SK-N-DZ (cell line): ENCODE measurements around the gene ZSCAN10. TPM values are rescaled to one million over a fixed set of nuclear protein-coding genes. Genes with fewer than 3 reads are reported as not detected.
"Not testable (repeated sequence)": the region's sequence is repeated elsewhere in the genome, so short reads cannot be mapped to it uniquely, and the experiment has no call there.

Experiments
- DNase-seq: peaks from one replicate; pipeline ENCODE4 v3.0.0-alpha.2; 2015; ENCODE audit warnings: low spot score
- polyA plus RNA-seq, 2 experiments: library from polyadenylated mRNA; depleted of rRNA; stranded (reverse); fragments of >200 nt; gene quantifications; 2 replicates each; pipeline ENCODE4 v1.2.3, GENCODE V29; 2014

Gene ZSCAN10
- polyA plus RNA-seq (2014; cell fraction: cytosol; rRNA removed), result not detected in 2 replicates
- 0.69 TPM in 1 of 2 replicates, not detected in the other for polyA plus RNA-seq (2014; cell fraction: nucleus; rRNA removed)

DNA sequence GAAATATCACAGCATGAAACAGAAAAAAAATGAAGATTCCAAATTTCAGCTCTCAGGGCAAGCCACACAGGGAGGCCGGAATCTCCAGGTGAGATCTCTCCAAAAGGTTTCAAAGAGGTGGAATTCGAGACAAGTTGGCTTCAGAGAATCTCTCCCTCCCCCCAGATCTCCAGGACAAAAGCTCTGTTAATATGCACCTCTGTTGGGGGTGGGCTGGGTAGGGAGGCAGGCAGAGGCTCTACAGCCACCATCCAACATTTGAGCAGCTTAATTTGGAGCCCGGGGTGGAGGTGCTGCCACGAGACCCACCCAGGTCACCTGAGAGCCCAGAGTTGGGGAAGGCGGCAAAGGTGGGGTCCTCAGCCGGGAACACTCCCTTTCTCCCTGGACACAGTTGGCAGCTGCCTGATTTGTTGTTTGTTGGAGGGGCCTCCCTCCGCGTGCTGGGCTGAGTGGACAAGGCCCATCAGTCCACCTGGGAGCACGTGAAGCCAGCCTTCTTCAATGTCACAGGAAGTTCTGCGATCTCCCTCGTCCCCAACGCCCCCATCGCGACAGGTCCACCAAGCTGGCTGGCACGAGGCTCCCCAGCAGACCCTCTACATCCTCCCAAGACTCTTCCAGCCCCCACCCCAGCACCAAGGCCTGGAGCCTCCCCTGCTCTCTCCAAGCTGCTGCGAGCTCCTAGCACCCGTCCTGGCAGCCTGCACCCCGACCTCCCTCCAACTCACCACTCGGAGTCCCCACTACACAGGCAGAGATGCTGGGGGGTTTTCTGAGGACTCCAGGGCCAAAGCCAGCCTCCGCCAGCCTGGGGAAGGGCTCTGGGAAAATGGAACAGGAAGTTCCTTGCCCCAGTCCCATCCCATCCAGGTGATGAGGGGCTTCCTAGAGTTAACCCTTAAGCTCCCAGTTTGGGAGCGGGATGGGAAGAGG is at the start of gene ZSCAN10:
Gene ZSCAN10, minus strand, starts transcription at position 836 of the 936 bp plus-strand sequence. CDS start 6,357 bp downstream, outside the sequence.
- DNase-seq, result no peak

DNA sequence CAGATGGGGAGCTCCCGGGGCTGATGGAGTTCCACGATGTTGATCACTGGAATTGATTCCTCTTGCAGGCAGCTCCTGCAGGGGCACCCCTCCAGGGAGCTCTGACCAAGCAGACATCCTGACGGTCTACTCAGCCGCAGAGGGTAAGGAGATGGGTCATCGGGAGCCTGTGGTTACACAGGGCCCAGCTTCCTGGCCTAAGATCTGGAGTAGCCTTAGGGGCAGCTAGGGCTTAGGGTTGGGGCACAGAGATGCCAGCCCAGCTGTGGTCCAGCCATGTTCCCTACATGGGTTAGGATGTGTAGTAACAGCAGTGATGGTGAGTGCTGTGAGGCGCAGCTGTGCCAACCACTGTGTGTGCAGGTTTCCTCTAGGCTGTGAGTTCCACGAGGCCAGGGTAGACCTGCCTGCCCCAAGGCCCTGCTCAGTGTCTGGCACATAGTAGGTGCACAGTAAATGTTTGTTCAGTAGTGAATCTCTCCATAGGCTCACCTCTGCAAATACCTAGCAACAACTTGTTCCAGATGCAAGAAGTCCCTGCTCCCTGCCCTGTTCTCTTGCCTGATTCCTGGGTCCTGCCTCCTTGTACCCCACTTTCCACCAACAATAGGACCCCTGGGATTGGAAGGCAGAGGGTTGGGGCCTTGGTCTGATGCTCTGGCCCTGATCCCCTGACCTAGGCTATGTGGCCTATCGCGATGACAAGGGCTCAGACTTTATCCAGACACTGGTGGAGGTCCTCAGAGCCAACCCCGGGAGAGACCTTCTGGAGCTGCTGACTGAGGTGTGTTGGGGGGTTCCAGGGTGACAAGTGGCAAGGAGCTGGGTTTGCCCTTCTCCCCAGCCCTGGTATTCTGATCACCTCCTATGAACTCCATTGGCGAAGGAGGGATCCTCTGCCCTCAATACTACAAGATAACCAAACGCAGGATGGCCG is 49.4 kb upstream of the ZSCAN10 start:
- no peak for DNase-seq

DNA sequence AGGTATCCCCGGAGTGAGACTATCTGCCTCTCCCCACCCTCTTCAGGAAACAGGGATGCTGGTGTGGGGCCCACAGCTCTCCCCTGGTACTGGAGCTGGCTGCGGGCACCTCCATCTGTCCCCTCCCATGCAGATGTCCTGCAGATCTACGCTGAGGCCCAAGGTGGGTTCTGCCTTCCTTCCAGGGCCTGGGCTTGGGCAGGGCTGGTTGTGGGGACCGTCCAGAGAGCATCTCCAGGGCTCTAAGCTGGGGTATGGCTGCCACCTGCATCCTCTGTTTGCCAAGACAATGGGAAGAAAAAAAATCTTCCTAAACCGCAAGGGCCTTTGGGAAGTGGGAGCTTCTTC is 48.6 kb upstream of the ZSCAN10 start:
- no peak for DNase-seq

DNA sequence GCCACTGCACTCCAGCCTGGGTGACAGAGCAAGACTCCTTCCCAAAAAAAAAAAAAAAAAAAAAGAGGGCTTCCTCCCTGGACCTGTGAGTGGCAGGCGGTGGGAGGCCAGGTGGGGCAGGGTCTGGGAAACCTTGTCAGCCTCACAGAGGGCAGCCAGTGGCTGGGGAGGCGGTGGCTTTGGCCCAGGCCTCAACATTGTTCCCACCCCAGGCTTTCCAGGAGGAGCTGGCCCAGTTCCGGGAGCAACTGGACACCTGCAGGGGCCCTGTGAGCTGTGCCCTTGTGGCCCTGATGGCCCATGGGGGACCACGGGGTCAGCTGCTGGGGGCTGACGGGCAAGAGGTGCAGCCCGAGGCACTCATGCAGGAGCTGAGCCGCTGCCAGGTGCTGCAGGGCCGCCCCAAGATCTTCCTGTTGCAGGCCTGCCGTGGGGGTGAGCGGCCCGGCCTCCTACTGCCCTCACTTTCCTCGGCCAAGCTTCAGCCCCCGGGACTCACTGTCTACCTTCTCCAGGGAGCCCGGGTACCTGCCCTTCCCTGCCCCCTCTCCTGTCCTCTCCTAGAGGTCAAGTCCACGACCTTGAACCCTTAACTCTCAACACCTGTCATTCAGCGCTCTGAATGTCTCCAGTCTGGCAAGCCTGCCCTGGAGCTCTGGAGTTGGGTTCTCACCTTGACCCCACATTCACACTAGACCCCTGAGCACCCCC is 48.1 kb upstream of the ZSCAN10 start:
- DNase-seq, result no peak

DNA sequence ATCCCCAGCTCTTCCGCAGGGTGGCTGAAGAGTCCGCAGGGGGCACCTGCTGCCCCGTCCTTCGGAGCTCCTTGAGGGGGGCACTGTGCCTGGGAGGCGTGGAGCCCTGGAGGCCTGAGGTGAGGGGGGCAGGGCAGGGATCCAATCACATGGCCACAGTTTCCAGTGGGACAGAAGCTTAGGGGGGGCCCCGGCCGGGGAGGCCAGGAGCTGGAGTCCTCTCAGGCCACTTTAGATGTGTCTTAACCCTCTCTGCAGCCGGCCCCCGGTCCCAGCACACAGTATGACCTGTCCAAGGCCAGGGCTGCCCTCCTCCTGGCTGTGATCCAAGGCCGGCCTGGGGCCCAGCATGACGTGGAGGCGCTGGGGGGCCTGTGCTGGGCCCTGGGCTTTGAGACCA is 46.6 kb upstream of the ZSCAN10 start:
- no peak for DNase-seq

DNA sequence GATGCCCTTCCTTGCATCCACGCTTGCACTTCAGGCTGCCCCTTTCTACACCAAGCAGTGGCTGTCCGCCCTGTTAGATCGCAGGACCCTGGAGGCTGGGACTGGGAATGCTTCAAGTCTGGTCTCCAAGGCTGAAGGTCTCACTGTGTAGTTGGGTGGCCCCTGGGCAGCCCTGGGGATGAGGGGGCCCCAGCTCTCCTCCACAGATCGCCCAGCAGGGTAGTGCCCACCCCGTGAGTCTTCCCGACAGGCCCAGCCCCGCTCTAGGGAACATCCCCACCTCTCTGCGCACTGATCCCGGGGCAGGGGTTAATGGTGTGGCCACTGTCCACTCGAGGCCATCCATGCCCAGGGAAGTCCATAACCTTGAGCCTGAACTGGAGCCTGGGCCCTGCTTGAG is 46.1 kb upstream of the ZSCAN10 start:
- DNase-seq, result no peak

DNA sequence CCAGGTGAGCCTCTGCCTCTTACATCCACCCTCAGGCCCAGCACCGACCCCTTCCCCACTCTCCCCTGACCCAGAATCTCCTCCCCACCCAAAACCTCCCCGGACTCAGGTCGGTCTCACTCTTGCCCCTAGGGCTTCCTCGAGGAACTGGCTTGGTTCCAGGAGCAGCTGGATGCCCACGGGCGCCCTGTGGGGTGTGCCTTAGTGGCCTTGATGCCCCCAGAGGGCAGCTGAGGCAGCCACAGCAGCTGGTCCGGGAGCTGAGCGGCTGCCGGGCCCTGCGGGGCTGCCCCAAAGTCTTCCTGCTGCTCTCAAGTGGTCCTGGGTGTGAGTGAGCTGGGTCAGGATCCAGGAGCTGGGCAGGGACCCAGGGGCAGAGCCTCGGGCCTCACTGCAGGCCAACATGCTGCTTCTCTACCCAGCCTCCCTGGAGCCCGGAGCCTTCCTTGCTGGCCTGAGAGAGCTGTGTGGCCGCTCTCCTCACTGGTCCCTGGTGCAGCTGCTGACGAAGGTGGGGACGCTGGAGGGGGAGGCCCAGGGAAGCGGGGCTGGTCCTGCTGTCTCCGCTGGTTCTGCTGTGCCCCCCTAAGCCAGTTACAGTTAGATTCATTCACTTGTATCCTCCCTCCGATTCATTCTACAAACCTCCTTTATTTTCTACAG is 45.4 kb upstream of the ZSCAN10 start:
- no peak for DNase-seq

DNA sequence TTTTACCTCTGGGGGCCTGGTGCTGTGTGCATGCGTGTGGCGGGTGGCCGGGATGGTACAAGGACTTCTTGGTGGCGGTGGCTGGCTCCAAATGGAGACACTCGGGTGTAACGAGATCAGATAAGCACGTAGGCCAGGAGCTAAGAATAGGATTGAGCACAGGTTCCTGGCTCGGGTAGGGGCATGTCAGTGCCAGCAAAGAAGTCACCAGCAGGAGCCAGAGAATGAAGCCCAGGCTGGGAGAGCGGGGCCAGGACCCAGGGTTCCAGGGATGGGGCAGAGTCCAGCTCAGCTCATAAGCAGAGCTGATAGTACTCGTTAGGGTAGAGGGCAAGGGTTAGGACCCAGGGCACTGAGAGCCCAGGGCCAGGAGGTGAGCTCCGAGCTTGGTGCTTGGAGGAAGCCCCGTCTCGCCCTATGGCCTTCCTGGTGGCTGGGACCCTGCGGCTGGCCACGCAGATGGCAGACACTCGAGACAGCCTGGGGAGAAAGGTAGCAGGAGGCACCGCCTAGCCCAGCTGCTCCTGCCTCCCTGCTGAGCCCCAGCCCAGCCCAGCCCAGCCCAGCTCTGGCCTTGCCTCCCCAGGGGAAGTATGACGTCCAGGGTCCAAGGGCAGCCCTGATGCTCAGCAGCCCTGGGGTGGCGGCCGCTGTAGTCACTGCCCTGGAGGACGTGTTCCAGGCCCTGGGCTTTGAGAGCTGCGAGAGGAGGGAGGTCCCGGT is 44.7 kb upstream of the ZSCAN10 start:
- DNase-seq, result peak; percentile 49

DNA sequence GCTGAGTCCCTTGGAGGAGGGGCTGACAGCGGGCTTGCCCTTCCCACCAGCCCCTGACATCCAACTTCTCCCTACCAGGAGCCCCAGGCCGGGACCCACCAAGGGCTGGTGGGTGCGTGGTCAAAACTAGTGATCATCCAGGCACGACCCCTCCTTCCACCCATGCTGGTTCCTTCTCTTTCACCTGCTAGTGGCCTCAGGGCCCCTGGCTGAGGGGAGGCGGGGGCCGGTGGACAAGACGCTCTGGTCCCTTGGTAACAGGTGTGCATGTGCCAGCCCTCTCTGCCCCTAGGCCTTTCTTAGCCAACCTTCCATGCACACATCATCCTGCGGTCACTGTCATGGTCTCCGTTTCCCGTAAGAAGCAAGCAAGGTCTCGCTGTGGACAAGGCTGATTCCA is 44.1 kb upstream of the ZSCAN10 start:
- DNase-seq, result no peak

DNA sequence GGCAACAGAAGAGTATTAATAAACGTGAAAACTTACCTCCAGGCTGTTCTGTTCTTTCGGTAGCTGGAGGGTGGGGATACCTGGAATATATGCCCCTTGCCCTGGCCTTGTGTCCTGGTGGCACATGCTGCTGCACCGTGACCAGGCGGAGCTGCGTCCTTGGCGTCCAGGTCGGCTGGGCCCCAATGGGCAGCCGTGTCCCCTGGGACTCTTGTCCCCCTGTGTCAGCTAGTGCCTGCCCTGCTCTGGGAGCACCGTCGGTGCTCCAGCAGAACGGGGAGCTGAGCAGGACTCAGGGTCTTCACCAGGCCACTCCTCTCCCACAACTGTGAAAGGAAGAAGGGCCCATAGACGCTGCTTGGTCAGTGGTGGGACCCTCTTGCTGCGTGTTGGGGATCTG is 43.7 kb upstream of the ZSCAN10 start:
- DNase-seq, result no peak

DNA sequence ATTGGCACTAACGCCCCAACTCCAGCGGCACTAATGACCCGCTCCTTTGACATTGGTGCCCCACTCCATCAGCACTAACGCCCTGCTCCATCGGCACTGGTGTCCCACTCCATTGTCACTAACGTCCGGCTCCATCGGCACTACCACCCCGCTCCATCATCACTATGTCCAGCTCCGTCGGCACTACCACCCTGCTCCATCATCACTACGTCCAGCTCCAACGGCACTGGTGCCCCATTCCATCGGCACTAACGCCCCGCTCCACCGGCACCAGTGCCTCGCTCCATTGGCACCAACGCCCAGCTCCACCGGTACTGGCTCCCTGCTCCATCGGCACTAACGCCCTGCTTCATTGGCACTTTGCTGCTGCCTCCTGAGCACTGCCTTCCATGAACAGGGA is 43.2 kb upstream of the ZSCAN10 start:
- DNase-seq, result no peak

DNA sequence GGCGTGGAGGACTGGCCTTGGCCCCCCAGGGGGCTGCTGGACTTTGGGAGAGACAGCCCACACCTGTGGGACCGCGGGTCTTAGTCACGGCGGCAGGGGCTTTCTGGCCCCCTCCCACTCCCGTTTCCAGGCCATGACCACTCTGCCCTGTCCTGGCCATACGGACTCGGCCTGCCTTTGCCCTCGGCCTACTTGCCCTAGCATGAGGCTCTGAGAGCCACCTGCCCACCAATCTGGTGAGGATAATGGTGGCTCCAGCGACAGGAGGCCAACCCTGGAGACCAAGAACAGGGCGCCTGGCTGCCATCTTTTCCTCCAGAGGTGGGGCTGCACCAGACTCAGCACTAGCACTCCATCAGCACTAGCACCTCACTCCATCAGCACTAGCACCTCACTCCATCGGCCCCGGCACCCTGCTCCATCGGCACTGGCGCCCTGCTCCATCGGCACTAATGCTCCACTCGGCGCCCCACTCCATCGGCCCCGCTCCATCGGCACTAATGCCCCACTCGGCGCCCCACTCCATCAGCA is 42.8 kb upstream of the ZSCAN10 start:
- no peak for DNase-seq

DNA sequence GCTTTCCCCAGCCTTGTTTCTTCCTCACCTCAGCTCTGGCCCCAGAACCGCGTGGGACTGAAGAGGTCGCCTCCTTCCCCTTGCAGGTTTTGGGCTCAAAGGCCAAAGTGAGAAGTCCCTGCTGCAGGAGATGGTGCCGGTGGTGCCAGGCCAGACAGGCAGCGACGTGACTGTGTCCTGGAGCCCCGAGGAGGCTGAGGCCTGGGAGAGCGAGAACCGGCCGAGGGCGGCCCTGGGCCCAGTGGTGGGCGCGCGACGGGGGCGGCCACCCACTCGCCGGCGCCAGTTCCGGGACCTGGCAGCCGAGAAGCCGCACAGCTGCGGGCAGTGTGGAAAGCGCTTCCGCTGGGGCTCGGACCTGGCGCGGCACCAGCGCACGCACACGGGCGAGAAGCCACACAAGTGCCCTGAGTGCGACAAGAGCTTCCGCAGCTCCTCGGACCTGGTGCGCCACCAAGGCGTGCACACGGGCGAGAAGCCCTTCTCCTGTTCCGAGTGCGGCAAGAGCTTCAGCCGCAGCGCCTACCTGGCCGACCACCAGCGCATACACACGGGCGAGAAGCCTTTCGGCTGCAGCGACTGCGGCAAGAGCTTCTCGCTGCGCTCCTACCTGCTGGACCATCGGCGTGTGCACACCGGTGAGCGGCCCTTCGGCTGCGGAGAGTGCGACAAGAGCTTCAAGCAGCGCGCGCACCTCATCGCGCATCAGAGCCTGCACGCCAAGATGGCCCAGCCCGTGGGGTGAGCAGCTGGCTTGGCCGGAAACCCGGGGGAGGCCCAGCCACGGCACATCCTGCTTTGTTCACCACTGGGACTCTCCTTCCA is 41.7 kb upstream of the ZSCAN10 start:
- DNase-seq, result no peak

DNA sequence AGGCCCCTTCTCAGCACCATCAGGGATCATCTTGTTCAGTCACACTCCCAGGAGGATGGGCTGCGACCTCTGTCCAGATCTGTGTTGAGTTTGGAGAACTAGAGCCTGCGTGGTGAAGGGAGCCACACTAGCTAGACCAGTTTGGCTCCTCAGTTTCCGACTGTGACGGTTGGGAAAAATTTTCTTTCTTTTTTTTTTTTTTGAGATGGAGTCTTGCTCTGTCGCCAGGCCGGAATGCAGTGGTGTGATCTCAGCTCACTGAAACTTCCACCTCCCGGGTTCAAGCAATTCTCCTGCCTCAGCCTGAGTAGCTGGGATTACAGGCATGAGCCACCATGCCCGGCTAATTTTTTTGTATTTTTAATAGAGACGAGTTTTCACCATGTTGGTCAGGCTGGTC is 40.5 kb upstream of the ZSCAN10 start:
- DNase-seq, result not testable (repeated sequence)

DNA sequence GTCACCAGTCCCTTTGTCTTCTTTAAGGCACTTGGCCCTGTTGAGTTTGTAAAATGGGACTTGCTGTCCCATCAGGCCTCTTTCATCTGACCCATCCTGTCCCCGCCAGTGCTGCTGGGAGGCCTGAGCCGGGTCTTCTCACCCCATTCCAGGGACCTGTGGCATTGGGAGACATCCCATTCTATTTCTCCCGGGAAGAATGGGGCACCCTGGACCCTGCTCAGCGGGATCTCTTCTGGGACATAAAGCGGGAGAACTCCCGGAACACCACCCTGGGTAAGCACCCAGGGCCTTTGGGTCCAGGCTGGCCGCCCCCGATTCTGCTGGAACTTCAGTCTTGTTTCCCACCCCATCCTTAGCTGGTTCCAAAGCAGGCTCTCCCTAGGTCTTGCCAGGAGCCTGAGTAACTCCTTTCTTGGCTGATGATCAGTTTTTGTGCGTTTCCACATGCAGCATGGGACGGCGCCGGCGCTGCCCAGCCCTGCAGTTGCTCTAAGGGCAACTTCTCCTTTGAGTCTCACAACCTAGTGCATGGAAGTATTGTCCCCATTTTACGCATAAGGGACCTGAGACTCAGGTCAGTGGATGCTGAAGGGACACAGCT is 39.8 kb upstream of the ZSCAN10 start:
- no peak for DNase-seq

DNA sequence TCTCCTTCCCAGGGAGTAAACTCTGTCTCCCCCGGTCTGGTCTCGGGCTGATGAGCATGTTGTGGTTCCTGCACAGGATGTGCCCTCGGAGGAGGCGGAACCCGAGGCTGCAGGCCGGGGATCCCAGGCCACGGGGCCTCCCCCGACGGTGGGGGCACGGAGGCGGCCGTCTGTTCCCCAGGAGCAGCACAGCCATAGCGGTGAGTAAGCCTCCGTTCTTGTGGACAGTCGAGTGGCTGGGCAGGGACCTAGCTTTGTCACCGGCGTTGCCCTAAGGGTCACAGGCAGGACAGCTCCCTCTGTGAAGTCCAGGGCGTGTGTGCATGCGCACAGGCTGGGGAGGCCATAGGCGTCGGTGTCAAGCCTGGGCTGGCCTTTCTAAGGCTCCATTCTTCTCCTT is 39.2 kb upstream of the ZSCAN10 start:
- no peak for DNase-seq

DNA sequence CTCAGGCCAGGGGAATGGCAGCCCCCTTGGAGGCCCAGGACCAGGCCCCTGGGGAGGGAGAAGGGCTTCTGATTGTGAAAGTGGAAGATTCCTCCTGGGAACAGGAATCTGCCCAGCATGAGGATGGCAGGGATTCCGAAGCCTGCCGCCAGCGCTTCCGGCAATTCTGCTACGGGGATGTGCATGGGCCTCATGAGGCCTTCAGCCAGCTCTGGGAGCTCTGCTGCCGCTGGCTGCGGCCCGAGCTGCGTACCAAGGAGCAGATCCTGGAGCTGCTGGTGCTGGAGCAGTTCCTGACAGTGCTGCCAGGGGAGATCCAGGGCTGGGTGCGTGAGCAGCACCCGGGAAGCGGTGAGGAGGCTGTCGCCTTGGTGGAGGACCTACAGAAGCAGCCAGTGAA is 38.2 kb upstream of the ZSCAN10 start:
- DNase-seq, result no peak

DNA sequence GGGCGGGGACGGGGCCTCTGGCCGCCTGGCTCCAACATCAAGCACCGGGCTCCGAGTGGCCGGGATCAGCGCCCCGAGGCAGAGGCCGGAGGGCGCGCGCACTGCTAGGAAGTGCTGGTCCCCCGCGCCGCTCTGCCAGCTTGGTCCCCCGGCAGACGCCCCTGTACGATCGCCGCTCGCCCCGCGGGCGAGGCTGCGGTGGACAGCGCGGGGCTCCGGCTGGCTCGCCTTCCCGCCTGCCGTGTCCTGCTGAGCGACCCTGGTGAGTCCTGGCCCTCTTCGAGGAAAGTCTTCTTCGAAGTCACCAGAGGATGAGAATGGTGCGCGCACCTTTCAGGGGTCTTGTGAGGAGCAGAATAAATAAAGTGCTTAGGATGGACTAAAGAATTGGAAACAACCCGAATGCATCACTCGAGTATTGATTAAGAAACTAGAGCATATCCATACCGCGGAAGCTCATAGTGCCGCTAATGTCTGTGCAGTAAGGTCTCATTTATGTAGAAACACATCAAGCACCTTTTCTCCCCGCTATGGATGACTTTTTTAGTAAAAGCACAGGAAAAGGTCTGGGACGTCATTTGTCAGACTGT is 36.1 kb upstream of the ZSCAN10 start:
- DNase-seq, result no peak
